HG02623 (cell line): ENCODE results near the gene LYPD6B.

Source experiments
- ATAC-seq: cut with Tn5 transposase; IDR thresholded peaks from one replicate; pipeline ENCODE4 v1.9.1; 2021; ENCODE audit warnings: moderate library complexity; ENCODE audit not compliant: unreplicated experiment

Gene LYPD6B

GRCh38 chr2:149038442-149039212 is at the start of gene LYPD6B:
TSS of gene LYPD6B (plus strand) at chr2:149038699. CDS start at chr2:149130949, 92,250 bp downstream.
- ATAC-seq = peak; percentile 65

- peak; percentile 96 for ATAC-seq
Observed at GRCh38 chr2:148989882-148990493, 48.5 kb upstream of the LYPD6B start.

GRCh38 chr2:148990968-148991367 is 47.5 kb upstream of the LYPD6B start:
- ATAC-seq = no peak

GRCh38 chr2:148992448-148992847 is 46.1 kb upstream of the LYPD6B start:
- no peak for ATAC-seq

- ATAC-seq = no peak
Observed at GRCh38 chr2:148993351-148993750, 45.1 kb upstream of the LYPD6B start.

- no peak for ATAC-seq
Observed at GRCh38 chr2:148994341-148994740, 44.2 kb upstream of the LYPD6B start.

GRCh38 chr2:148996805-148997204 is 41.7 kb upstream of the LYPD6B start:
- ATAC-seq = no peak

GRCh38 chr2:148998165-148998830 is 40.2 kb upstream of the LYPD6B start:
- no peak for ATAC-seq

- ATAC-seq = no peak
Observed at GRCh38 chr2:148998831-148999200, 39.7 kb upstream of the LYPD6B start.

GRCh38 chr2:148999451-148999921 is 39.0 kb upstream of the LYPD6B start:
- ATAC-seq = no peak

GRCh38 chr2:149000158-149000938 is 38.2 kb upstream of the LYPD6B start:
- ATAC-seq = no peak

GRCh38 chr2:149001496-149001895 is 37.0 kb upstream of the LYPD6B start:
- ATAC-seq = no peak

- no peak for ATAC-seq
Observed at GRCh38 chr2:149002378-149002890, 36.1 kb upstream of the LYPD6B start.

- ATAC-seq = no peak
Observed at GRCh38 chr2:149002891-149003740, 35.4 kb upstream of the LYPD6B start.

- ATAC-seq = no peak
Observed at GRCh38 chr2:149004836-149005235, 33.7 kb upstream of the LYPD6B start.

- ATAC-seq = no peak
Observed at GRCh38 chr2:149005471-149006077, 32.9 kb upstream of the LYPD6B start.

GRCh38 chr2:149006883-149007543 is 31.5 kb upstream of the LYPD6B start:
- ATAC-seq = no peak

GRCh38 chr2:149008381-149008780 is 30.1 kb upstream of the LYPD6B start:
- no peak for ATAC-seq
